ENCODE data around the gene EP400.
"Not testable (repeated sequence)": the region's sequence is repeated elsewhere in the genome, so short reads cannot be mapped to it uniquely, and the experiment has no call there.

Gene EP400

DNA sequence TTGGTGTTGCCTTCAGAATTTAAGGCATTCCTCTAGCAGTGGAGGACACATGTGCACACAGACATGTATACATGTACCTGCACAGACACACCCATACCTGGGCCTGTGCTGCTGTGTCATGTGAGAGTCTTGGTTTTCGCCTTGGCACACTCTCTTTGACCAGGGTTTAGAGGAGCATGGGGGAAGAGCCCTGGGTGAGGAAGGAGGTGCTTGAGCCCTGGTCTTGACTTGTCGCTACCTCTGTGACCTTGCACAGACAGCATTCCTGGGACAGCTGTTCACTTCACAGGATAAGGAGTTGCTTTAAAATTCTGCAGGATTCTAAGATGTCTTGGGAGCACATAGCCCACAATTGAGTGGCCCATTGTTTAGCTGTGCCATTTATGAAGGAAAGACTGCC, 99.7 kb downstream of the EP400 start:
- H3K27ac ChIP-seq: no peak overlapping the region
- TF ChIP-seq ZFX (IDR thresholded peaks at IDR 0.05; ENCODE audit: borderline replicate concordance): no peak
- TF ChIP-seq, protein P1, sequence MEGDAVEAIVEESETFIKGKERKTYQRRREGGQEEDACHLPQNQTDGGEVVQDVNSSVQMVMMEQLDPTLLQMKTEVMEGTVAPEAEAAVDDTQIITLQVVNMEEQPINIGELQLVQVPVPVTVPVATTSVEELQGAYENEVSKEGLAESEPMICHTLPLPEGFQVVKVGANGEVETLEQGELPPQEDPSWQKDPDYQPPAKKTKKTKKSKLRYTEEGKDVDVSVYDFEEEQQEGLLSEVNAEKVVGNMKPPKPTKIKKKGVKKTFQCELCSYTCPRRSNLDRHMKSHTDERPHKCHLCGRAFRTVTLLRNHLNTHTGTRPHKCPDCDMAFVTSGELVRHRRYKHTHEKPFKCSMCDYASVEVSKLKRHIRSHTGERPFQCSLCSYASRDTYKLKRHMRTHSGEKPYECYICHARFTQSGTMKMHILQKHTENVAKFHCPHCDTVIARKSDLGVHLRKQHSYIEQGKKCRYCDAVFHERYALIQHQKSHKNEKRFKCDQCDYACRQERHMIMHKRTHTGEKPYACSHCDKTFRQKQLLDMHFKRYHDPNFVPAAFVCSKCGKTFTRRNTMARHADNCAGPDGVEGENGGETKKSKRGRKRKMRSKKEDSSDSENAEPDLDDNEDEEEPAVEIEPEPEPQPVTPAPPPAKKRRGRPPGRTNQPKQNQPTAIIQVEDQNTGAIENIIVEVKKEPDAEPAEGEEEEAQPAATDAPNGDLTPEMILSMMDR (IDR thresholded peaks at IDR 0.05): no peak

DNA sequence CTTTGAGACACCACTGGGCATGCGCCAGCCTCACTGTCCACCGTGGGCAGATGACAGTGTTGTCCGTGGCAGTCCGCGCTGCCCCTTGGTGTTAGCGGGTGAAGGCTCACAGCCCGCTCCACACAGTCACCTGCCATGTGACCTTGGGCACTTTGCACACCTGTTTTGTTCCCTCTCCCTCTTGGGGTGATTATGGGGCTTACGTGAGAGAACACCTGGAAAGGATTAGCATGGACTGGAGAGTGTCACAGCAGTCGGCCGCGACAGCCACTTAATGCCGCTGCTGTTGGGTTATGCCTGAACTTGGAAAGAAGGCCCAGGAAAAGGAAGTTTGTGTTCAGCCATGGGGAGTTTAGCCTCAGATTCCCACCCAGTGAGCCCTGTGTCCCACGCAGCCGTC, 100.1 kb downstream of the EP400 start:
- no peak for TF ChIP-seq ZFX (IDR thresholded peaks at IDR 0.05; ENCODE audit: borderline replicate concordance)
- TF ChIP-seq, protein P1 (IDR thresholded peaks at IDR 0.05): no peak
- no peak overlapping the region for H3K27ac ChIP-seq

DNA sequence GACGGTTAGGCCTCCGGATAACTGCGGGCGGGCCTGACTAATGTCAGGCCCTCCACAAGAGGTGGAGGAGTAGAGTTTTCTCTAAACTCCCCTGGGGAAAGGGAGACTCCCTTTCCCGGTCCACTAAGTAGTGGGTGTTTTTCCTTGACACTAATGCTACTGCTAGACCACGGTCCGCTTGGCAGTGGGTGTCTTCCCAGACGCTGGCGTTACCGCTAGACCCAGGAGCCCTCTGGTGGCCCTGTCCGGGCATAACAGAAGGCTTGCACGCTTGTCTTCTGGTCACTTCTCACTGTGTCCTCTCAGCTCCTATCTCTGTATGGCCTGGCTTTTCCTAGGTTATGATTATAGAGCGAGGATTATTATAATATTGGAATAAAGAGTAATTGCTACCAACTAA, 102.0 kb downstream of the EP400 start:
- H3K27ac ChIP-seq: not testable (repeated sequence)
- TF ChIP-seq, protein P1 (IDR thresholded peaks at IDR 0.05): peak; percentile 70

DNA sequence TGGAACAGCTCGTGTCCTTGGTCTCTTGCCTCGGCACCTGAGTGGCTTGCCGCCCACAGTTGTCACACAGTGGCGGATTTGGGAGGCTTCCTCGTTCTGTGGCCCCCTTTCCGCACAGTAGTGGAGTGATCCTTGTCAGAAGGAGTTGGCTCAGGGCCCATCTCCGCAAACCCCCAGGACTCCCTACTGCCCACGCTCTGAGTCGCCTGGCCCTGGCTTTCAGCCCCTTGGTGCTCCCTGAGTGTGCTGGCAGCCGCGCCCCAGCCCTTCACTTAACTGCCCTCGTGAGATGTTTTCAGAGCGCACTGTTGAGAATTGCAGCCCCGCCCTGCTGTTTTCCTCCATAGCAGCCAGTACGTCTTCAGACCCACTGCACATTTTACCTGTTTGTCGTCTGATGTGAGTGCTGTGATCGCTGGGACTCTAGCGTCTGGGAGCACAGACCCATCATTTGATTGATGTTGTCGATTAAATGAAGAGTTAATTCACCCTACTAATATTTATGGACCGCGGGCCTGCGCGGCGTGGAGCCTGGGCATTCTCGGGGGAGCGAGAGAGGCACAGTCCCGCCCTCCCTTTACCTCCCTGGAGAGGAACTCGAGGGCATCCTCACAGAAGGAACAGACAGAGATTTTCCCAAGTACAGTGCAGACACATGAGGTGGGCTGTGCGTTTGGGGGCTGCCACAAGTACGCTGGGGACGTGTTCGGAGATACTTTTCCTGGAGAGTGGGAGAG, 102.6 kb downstream of the EP400 start:
- no peak overlapping the region for H3K27ac ChIP-seq
- TF ChIP-seq ZFX (IDR thresholded peaks at IDR 0.05; ENCODE audit: borderline replicate concordance): no peak
- TF ChIP-seq, protein P1 (IDR thresholded peaks at IDR 0.05): no peak

DNA sequence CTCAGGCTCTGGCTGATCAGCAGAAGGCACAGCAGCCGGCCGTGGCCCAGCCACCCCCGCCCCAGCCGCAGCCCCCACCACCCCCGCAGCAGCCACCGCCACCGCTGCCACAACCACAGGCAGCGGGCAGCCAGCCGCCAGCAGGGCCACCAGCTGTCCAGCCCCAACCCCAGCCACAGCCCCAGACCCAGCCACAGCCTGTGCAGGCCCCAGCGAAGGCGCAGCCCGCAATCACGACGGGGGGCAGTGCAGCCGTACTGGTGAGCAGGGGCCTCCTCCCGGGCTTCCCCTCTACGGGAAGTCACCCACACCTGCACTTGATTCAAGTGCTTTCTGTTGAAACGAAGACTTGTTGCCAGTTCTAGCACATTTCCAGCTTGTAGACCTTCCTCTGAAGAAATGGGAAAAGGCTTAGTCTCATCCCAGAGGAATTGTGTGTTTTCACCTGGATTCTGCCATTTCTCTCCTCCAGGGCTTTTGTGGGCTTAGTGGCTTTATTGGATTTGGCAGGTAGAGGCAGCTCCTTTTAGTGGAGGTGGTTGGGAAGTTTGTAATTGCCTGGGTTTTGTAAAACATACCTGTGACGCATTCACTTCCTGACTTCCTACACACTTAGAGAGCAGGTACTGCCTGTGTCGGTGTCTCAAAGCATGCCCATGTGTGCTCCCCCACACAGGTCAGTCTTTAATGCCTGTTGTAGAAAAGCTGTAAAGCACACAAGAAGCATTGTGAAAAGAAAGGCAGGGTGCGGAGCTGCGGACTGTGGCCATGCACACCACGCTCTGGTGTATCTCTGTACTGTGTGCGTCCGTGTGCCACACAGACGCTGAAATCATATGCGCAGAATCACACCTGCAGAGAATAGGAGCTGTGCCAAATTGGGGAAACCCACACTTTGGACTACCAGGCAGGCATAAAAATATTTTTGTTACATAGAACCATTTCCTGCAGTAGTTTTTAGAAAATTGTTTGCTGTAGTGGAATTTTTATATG, 103.9 kb downstream of the EP400 start:
- H3K27ac ChIP-seq: no peak overlapping the region
- no peak for TF ChIP-seq ZFX (IDR thresholded peaks at IDR 0.05; ENCODE audit: borderline replicate concordance)
- TF ChIP-seq, protein P1 (IDR thresholded peaks at IDR 0.05): no peak

DNA sequence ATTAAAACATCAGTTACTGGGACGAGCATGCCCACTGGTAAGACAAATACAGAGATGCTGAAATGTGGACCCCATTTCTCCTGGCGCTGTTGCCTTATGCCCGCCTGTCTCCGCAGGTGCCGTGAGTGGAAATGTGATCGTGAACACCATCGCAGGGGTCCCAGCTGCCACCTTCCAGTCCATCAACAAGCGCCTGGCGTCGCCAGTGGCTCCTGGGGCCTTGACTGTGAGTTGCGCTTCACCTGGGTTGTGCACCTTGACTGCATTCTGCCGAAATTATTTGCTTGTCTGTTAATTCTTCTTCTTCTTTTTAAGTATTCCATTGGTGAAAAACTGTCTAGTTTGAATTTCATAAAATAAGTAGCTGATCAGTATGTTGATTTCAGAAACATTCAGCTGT, 105.2 kb downstream of the EP400 start:
- TF ChIP-seq, protein P1 (IDR thresholded peaks at IDR 0.05): no peak
- TF ChIP-seq ZFX (IDR thresholded peaks at IDR 0.05; ENCODE audit: borderline replicate concordance): no peak
- H3K27ac ChIP-seq: no peak overlapping the region
